Panc1 (cell line): ENCODE measurements around the gene NKG7. TPM values are rescaled to one million over a fixed set of nuclear protein-coding genes. Genes with fewer than 3 reads are reported as not detected.
A peak's percentile ranks its signal among the peaks of the same experiment; 100 is the strongest.

ENCODE experiments used
- ATAC-seq: fragments of 200-7000 bp; cut with Tn5 transposase; 2 replicates; pipeline ENCODE4 v1.9.1; 2020; ENCODE audit warnings: mild to moderate bottlenecking, moderate library complexity
- Bru-seq: library from RNA; stranded (reverse); fragments of 400-500 nt; gene quantifications from one replicate; lab custom pipeline; 2021; lab: Mats Ljungman, UMichigan
- BruChase-seq, 2 experiments: library from RNA; stranded (reverse); fragments of 400-500 nt; gene quantifications; one replicate each; lab custom pipeline; 2021; lab: Mats Ljungman, UMichigan
- BruUV-seq: library from RNA; stranded (reverse); fragments of 400-500 nt; replicated peaks from 2 replicates; lab custom pipeline; 2021; lab: Mats Ljungman, UMichigan
- CTCF ChIA-PET: fragments of 300-600 bp; sonication (Branson Sonifier 250); formaldehyde crosslinking; loops from one replicate; lab custom pipeline; 2022; ENCODE audit warnings: antibody characterized with exemption; lab: Charles Lee
- POLR2A ChIA-PET: fragments of 300-600 bp; sonication (Branson Sonifier 250); formaldehyde crosslinking; loops from one replicate; lab custom pipeline; 2022; ENCODE audit warnings: antibody characterized with exemption; lab: Charles Lee
- DNase-seq: peaks from one replicate; pipeline ENCODE4 v3.0.0-alpha.2; 2010; ENCODE audit warnings: low read depth, low spot score
- H3K27ac ChIP-seq: 2 replicates; pipeline ENCODE4 v1.5.1; 2011; ENCODE audit warnings: mild to moderate bottlenecking, low read length, inconsistent platforms
- H3K27me3 ChIP-seq: fragments of 200-500 bp; sonication (Bioruptor generic); 2 replicates; pipeline ENCODE4 v1.6.0; 2014; ENCODE audit warnings: low read length, inconsistent platforms; ENCODE audit not compliant: control insufficient read depth, insufficient read depth
- H3K36me3 ChIP-seq: fragments of 200-500 bp; sonication (Bioruptor generic); 2 replicates; pipeline ENCODE4 v1.5.1; 2014; ENCODE audit warnings: inconsistent platforms, mild to moderate bottlenecking, low read length, moderate library complexity; ENCODE audit not compliant: control insufficient read depth, insufficient read depth
- H3K4me1 ChIP-seq: 2 replicates; pipeline ENCODE4 v1.5.1; 2011; ENCODE audit warnings: inconsistent platforms, mild to moderate bottlenecking, low read length, moderate library complexity; ENCODE audit not compliant: control insufficient read depth, insufficient read depth
- H3K4me3 ChIP-seq, 2 experiments: 2 replicates each; pipeline ENCODE4 v1.5.1; 2011 to 2012; ENCODE audit warnings: low read depth in 2 of 2, low read length in 2 of 2, mild to moderate bottlenecking in 2 of 2, inconsistent platforms in 1 of 2, moderate library complexity in 1 of 2
- H3K9me3 ChIP-seq: fragments of 200-500 bp; sonication (Bioruptor generic); 2 replicates; pipeline ENCODE4 v1.5.1; 2014; ENCODE audit warnings: low read depth, mild to moderate bottlenecking, inconsistent platforms, low read length, moderate library complexity; ENCODE audit not compliant: control insufficient read depth, insufficient read depth
- POLR2AphosphoS5 ChIP-seq: IDR thresholded peaks from 2 replicates; pipeline ENCODE4 v1.6.1; 2012; ENCODE audit warnings: mild to moderate bottlenecking, low read depth, low read length, moderate library complexity
- SIN3A ChIP-seq: IDR thresholded peaks from 2 replicates; pipeline ENCODE4 v1.6.1; 2012; ENCODE audit warnings: low read depth, mild to moderate bottlenecking, low read length, moderate library complexity, borderline replicate concordance; ENCODE audit not compliant: insufficient read depth
- TCF7L2 ChIP-seq: IDR thresholded peaks from 2 replicates; pipeline ENCODE4 v1.6.1; 2011; ENCODE audit warnings: mild to moderate bottlenecking, low read depth, low read length, inconsistent platforms
- in situ Hi-C: cut with HindIII; loops from 2 replicates; pipeline ENCODE4 v1.10.0; 2016; ENCODE audit warnings: low sequenced_read_pairs, low pct_unique_long_range_greater_than_20kb
- intact Hi-C: fragments of 100-400 bp; cut with micrococcal nuclease; formaldehyde crosslinking; loops from one replicate; pipeline ENCODE4 v1.10.0; 2022; ENCODE audit not compliant: unreplicated experiment
- long read RNA-seq: library from polyadenylated mRNA; unstranded; transcript quantifications from one replicate; pipeline ENCODE4 v2.0.0, GENCODE V29; 2021; ENCODE audit not compliant: unreplicated experiment
- polyA plus RNA-seq: library from polyadenylated mRNA; unstranded; fragments of >200 nt; gene quantifications from one replicate; pipeline ENCODE4 v1.2.1, GENCODE V29; 2012; ENCODE audit warnings: missing spikeins; ENCODE audit not compliant: insufficient read length
- total RNA-seq: library from RNA; stranded (reverse); gene quantifications from one replicate; pipeline ENCODE4 v1.2.1, GENCODE V29; 2021; ENCODE audit not compliant: unreplicated experiment
- TF ChIP-seq, protein P1 (sequence below), 2 experiments: IDR thresholded peaks; 2 replicates each; pipeline ENCODE4 v1.6.1; 2011 to 2012; ENCODE audit warnings: low read depth in 2 of 2, control low read depth in 1 of 2, low read length in 1 of 2, mild to moderate bottlenecking in 1 of 2, moderate library complexity in 1 of 2; ENCODE audit not compliant: insufficient read depth in 1 of 2
- TF ChIP-seq, protein P2 (sequence below): fragments of 450-650 bp; IDR thresholded peaks from 2 replicates; pipeline ENCODE4 v1.5.1; 2017; ENCODE audit warnings: mild to moderate bottlenecking

NKG7 gene, protein sequence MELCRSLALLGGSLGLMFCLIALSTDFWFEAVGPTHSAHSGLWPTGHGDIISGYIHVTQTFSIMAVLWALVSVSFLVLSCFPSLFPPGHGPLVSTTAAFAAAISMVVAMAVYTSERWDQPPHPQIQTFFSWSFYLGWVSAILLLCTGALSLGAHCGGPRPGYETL
- 0.23 TPM for total RNA-seq
- not detected for polyA plus RNA-seq
- Bru-seq, nascent RNA = not detected
- not detected for BruChase-seq, experiment 1, labeled RNA remaining after a 2-hour chase
- BruChase-seq, experiment 2, labeled RNA remaining after a 6-hour chase = not detected
- long read RNA-seq = 0 reads

DNA sequence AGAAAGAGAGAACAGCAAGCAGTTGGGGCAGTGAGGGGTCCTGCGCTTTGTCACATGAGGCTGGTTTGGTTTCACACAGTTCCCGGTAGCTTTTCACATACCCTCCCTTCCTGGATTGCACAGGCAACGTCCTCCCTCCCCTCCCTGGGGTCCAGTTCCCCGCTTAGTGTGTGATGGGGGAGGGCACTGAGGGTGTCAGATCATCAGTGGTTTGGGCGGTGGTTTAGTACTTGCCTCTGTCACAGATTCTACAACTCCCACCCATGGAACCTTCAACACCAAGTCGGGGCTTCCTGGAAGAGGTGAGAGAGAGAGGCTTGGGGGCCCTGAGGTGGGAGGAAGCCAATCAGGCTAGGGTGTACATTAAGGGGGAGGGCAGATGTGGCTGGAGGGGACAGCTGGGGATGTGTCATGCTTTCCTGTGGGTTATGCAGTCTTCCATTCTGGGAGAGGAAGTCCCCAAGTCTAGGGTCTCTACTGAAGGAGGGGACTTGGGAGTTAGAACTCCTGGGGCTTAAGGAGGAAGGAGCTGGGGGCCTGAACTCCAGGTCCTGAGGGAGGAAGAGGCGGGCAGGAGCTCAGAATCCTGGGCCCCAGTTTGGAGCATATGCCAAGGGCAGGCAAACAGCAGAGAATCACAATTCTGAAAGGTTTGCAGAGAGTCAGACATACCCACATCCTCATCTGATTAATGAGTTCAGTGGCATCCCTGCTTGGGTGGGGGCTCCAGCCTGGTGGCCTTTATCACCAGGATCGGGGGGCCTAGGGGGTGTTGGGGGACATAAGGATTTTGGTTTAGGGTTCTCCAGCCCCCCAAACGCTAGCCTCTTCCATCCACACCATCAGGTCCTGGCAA lies at the start of gene NKG7:
Gene NKG7, minus strand, starts transcription at position 6 of the 856 bp plus-strand sequence. CDS start 119 bp downstream, outside the sequence.
- H3K27me3 ChIP-seq = no peaks in the 10 kb centered on the region
- H3K4me3 ChIP-seq = no peak within 1 kb of the TSS
- POLR2A ChIA-PET = no interaction called here
- no peaks in the 10 kb centered on the region for H3K9me3 ChIP-seq
- no peaks in the 10 kb centered on the region for H3K36me3 ChIP-seq
- intact Hi-C loops (no loop called here), in situ Hi-C loops (no loop called here)
- TF ChIP-seq, protein P1, sequence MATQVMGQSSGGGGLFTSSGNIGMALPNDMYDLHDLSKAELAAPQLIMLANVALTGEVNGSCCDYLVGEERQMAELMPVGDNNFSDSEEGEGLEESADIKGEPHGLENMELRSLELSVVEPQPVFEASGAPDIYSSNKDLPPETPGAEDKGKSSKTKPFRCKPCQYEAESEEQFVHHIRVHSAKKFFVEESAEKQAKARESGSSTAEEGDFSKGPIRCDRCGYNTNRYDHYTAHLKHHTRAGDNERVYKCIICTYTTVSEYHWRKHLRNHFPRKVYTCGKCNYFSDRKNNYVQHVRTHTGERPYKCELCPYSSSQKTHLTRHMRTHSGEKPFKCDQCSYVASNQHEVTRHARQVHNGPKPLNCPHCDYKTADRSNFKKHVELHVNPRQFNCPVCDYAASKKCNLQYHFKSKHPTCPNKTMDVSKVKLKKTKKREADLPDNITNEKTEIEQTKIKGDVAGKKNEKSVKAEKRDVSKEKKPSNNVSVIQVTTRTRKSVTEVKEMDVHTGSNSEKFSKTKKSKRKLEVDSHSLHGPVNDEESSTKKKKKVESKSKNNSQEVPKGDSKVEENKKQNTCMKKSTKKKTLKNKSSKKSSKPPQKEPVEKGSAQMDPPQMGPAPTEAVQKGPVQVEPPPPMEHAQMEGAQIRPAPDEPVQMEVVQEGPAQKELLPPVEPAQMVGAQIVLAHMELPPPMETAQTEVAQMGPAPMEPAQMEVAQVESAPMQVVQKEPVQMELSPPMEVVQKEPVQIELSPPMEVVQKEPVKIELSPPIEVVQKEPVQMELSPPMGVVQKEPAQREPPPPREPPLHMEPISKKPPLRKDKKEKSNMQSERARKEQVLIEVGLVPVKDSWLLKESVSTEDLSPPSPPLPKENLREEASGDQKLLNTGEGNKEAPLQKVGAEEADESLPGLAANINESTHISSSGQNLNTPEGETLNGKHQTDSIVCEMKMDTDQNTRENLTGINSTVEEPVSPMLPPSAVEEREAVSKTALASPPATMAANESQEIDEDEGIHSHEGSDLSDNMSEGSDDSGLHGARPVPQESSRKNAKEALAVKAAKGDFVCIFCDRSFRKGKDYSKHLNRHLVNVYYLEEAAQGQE (IDR thresholded peaks at IDR 0.05; ENCODE audit: insufficient read depth in 1 of 2, low read depth in 2 of 2, low read length in 1 of 2) = no peak
- TF ChIP-seq, protein P2, sequence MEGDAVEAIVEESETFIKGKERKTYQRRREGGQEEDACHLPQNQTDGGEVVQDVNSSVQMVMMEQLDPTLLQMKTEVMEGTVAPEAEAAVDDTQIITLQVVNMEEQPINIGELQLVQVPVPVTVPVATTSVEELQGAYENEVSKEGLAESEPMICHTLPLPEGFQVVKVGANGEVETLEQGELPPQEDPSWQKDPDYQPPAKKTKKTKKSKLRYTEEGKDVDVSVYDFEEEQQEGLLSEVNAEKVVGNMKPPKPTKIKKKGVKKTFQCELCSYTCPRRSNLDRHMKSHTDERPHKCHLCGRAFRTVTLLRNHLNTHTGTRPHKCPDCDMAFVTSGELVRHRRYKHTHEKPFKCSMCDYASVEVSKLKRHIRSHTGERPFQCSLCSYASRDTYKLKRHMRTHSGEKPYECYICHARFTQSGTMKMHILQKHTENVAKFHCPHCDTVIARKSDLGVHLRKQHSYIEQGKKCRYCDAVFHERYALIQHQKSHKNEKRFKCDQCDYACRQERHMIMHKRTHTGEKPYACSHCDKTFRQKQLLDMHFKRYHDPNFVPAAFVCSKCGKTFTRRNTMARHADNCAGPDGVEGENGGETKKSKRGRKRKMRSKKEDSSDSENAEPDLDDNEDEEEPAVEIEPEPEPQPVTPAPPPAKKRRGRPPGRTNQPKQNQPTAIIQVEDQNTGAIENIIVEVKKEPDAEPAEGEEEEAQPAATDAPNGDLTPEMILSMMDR = no peak
- TF ChIP-seq TCF7L2 = no peak
- no peak for TF ChIP-seq SIN3A
- BruUV-seq = no TSS peak
- ATAC-seq (no peak), DNase-seq (no peak)
- H3K4me1 ChIP-seq = 0 out of 2 replicates have a peak, but pooled peaks cover 4% of the 10 kb centered on the region
- H3K27ac ChIP-seq = no peak within 1 kb of the TSS
- CTCF ChIA-PET = no interaction called here

DNA sequence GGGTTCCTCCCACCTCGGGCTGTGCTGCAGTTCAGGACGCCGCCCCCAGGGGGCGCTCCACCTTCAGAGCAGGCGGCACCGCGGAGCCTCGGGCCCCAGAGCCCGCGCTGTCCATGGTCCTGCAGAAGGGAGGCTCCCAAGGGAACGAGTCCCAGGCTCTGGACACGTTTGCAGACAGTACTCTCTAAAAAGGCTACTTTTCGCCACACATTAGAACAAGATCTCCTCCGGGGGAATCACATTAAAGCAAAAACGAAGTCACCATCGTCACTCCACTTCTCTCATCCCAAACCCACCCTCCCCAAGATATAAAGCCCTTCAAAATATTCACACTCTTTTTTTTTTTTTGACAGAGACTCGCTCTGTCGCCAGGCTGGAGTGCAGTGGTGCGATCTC lies 49.6 kb upstream of the NKG7 start:
- peak; percentile 93 for ATAC-seq
- Histone ChIP-seq H3K4me3 (no peak overlapping the region), H3K27ac (no peak overlapping the region), H3K36me3 (no peaks in the 10 kb centered on the region), H3K9me3 (no peaks in the 10 kb centered on the region), H3K4me1 (no peaks in the 10 kb centered on the region), H3K27me3 (no peaks in the 10 kb centered on the region)
- POLR2A ChIA-PET = no interaction called here
- no peak for DNase-seq
- TF ChIP-seq, protein P1 (IDR thresholded peaks at IDR 0.05; ENCODE audit: insufficient read depth in 1 of 2, low read depth in 2 of 2, low read length in 1 of 2) = peak; percentile 99 to 100
- TF ChIP-seq, protein P2 = peak; percentile 92
- TF ChIP-seq POLR2AphosphoS5 = no peak
- BruUV-seq = no TSS peak
- CTCF ChIA-PET = interaction anchor here (0.6 to 1.0 kb wide), 4 partner anchors 13 to 235 kb away, joined by 3 to 5 read pairs (median 4); no protein-coding TSS in a partner anchor
- intact Hi-C loops = no loop called here
- in situ Hi-C loops = no loop called here
